ENCODE data around the gene RPL10. TPM values are rescaled to one million over a fixed set of nuclear protein-coding genes. Genes with fewer than 3 reads are reported as not detected.

The RPL10 gene
- total and polyA plus RNA-seq, 2 of the 8 experiments (the other 6 are each of a cell fraction or from before 2014, with no cell fraction given): 2,633 to 4,293 TPM

- Histone ChIP-seq H3K9me3 (ENCODE audit: insufficient read depth in 2 of 2, low read depth in 1 of 2, low read length in 1 of 2) (no peaks in the 10 kb centered on the region), H3K27ac (ENCODE audit: low read depth, low read length) (no peak overlapping the region), H3K23ac (ENCODE audit: insufficient read length) (no peak overlapping the region), H3K56ac (replicated peaks; ENCODE audit: insufficient read length, low read depth, low read length) (no peak overlapping the region), H3K4me1 (replicated peaks in 1 of 4; ENCODE audit: control insufficient read depth in 3 of 4, insufficient read depth in 4 of 4, low read length in 3 of 4) (no peaks in the 10 kb centered on the region), H2BK15ac (ENCODE audit: low read length) (no peak overlapping the region), H2BK120ac (replicated peaks; ENCODE audit: low read depth, low read length) (no peak overlapping the region), H3K4ac (replicated peaks; ENCODE audit: insufficient read length, low read depth, low read length) (no peak overlapping the region), H3K79me2 (ENCODE audit: control insufficient read depth in 1 of 2, insufficient read depth in 2 of 2, low read length in 2 of 2) (peaks cover 3 to 9% of the 10 kb centered on the region in 2 experiments; a peak in 2 of 4 replicates), H2BK12ac (ENCODE audit: low read depth, low read length) (no peak overlapping the region), H2AK5ac (ENCODE audit: low read depth, low read length) (no peak overlapping the region), H3K4me2 (ENCODE audit: insufficient read depth in 1 of 2, low read depth in 2 of 2, low read length in 2 of 2) (peak overlapping the region in 1 of 2 experiments; percentile 66; a peak in 1 of 4 replicates), H3K23me2 (ENCODE audit: low read depth, low read length) (peaks cover 4% of the 10 kb centered on the region; the same call in 1 of the 2 replicates), H3K27me3 (replicated peaks in 1 of 4; ENCODE audit: control insufficient read depth in 3 of 4, extremely low read depth in 1 of 4, insufficient read depth in 3 of 4, low read length in 3 of 4) (no peaks in the 10 kb centered on the region), H3K4me3 (ENCODE audit: extremely low read depth in 1 of 4, insufficient read depth in 2 of 4, low read depth in 3 of 4, low read length in 4 of 4) (no peak overlapping the region), H4K5ac (ENCODE audit: insufficient read length, low read depth, low read length) (no peak overlapping the region), H4K20me1 (replicated peaks in 1 of 2; ENCODE audit: control insufficient read depth in 1 of 2, insufficient read depth in 2 of 2, low read length in 2 of 2) (peaks cover 0 to 3% of the 10 kb centered on the region in 2 experiments), H3K36me3 (ENCODE audit: control insufficient read depth in 2 of 4, insufficient read depth in 4 of 4, low read length in 3 of 4) (peaks cover 0 to 7% (median under 1%) of the 10 kb centered on the region in 4 experiments; a peak in 3 of 8 replicates), H3K14ac (ENCODE audit: insufficient read length) (no peak overlapping the region), H2AFZ (ENCODE audit: low read length) (no peak overlapping the region), H3K79me1 (ENCODE audit: low read depth, low read length) (no peaks in the 10 kb centered on the region), H2BK5ac (ENCODE audit: low read depth, low read length) (no peak overlapping the region), H3K18ac (ENCODE audit: extremely low read depth, low read length) (no peak overlapping the region), H2BK20ac (ENCODE audit: low read length) (no peak overlapping the region), H4K8ac (ENCODE audit: extremely low read depth, insufficient read depth, low read length) (no peak overlapping the region), H3K9ac (replicated peaks in 1 of 4; ENCODE audit: extremely low read depth in 1 of 4, low read depth in 3 of 4, low read length in 3 of 4) (no peak overlapping the region), H4K91ac (replicated peaks; ENCODE audit: insufficient read length, low read length) (no peak overlapping the region)
- POLR2A ChIA-PET (ENCODE audit: partially characterized antibody): interaction anchor here (0.8 to 3.8 kb wide), 6 partner anchors 8 to 29 kb away, joined by 3 to 31 read pairs (median 6); partner anchors contain the start of genes DNASE1L1 and RPL10
- CTCF ChIA-PET (ENCODE audit: partially characterized antibody): interaction anchor here (0.6 kb wide), 1 partner anchor 116 kb away, joined by 4 read pairs; no protein-coding TSS in a partner anchor
- FAIRE-seq (no peak), DNase-seq (ENCODE audit: low read depth in 1 of 2, low spot score in 2 of 2) (no peak)
- 96% methylated on average over 6 of the region's 13 CpGs; no CpG with 5 or more reads in 1 of the 2 experiments for WGBS, 2 experiments (ENCODE audit: extremely low coverage in 1 of 2, insufficient coverage in 1 of 2, insufficient read length in 1 of 2, insufficient replicate concordance in 2 of 2, low coverage in 1 of 2, low lambda C conversion rate in 2 of 2, missing lambda C conversion rate in 1 of 2)
- no peak for TF ChIP-seq CBX8 (IDR thresholded peaks at IDR 0.05; ENCODE audit: borderline replicate concordance, low read depth, low read length)
- no peak for TF ChIP-seq RBBP5 (IDR thresholded peaks at IDR 0.05; ENCODE audit: borderline replicate concordance, low read depth, low read length)
- TF ChIP-seq SIX5 (IDR thresholded peaks at IDR 0.05; ENCODE audit: low read depth, low read length): no peak
- no peak for TF ChIP-seq HDAC2 (IDR thresholded peaks at IDR 0.05; ENCODE audit: borderline replicate concordance in 1 of 2, low read depth in 2 of 2, low read length in 2 of 2)
- TF ChIP-seq, protein P1, sequence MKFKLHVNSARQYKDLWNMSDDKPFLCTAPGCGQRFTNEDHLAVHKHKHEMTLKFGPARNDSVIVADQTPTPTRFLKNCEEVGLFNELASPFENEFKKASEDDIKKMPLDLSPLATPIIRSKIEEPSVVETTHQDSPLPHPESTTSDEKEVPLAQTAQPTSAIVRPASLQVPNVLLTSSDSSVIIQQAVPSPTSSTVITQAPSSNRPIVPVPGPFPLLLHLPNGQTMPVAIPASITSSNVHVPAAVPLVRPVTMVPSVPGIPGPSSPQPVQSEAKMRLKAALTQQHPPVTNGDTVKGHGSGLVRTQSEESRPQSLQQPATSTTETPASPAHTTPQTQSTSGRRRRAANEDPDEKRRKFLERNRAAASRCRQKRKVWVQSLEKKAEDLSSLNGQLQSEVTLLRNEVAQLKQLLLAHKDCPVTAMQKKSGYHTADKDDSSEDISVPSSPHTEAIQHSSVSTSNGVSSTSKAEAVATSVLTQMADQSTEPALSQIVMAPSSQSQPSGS (IDR thresholded peaks at IDR 0.05; ENCODE audit: low read length): no peak
- TF ChIP-seq KDM1A (IDR thresholded peaks at IDR 0.05; ENCODE audit: borderline replicate concordance, low read length): no peak
- no peak for TF ChIP-seq SP2 (IDR thresholded peaks at IDR 0.05; ENCODE audit: low read length)
- TF ChIP-seq ATF3 (IDR thresholded peaks at IDR 0.05; ENCODE audit: insufficient read depth, low read depth, low read length): no peak
- no peak for TF ChIP-seq EGR1 (IDR thresholded peaks at IDR 0.05; ENCODE audit: borderline replicate concordance, low read depth, low read length)
Measured at GRCh38 chrX:154426916-154427770, 29.0 kb downstream of the RPL10 start.
